IPS DF 6.9 (cell line): ENCODE measurements around the gene RPS3.
"Not testable (repeated sequence)": the region's sequence is repeated elsewhere in the genome, so short reads cannot be mapped to it uniquely, and the experiment has no call there.

ENCODE experiments used
- DNase-seq: peaks from one replicate; pipeline ENCODE4 v3.0.0-alpha.2; 2013; ENCODE audit warnings: low read depth, low spot score
- H3K27ac ChIP-seq: one replicate; pipeline ENCODE4 v1.5.1; 2013; ENCODE audit warnings: low read length, control low read depth
- H3K27me3 ChIP-seq: 2 replicates; pipeline ENCODE4 v1.6.1; 2013; ENCODE audit warnings: mild to moderate bottlenecking, low read length; ENCODE audit not compliant: control insufficient read depth, insufficient read depth
- H3K36me3 ChIP-seq: 2 replicates; pipeline ENCODE4 v1.6.1; 2013; ENCODE audit warnings: low read length; ENCODE audit not compliant: control insufficient read depth, insufficient read depth
- H3K4me1 ChIP-seq: 2 replicates; pipeline ENCODE4 v1.6.1; 2013; ENCODE audit warnings: low read length; ENCODE audit not compliant: control insufficient read depth, insufficient read depth
- H3K4me3 ChIP-seq: 2 replicates; pipeline ENCODE4 v1.5.1; 2013; ENCODE audit warnings: mild to moderate bottlenecking, low read length
- H3K9me3 ChIP-seq: 2 replicates; pipeline ENCODE4 v1.6.1; 2013; ENCODE audit warnings: low read length, inconsistent platforms; ENCODE audit not compliant: control insufficient read depth, insufficient read depth
- WGBS: extraction: QIAGEN DNeasy Blood & Tissue Kit; methylation state at CpG from one replicate; pipeline ENCODE4 v1.1.7; 2013; ENCODE audit warnings: mixed read lengths, missing lambda C conversion rate; ENCODE audit not compliant: insufficient read length, insufficient coverage; 5-methylcytosine and 5-hydroxymethylcytosine counted together

Gene RPS3

DNA sequence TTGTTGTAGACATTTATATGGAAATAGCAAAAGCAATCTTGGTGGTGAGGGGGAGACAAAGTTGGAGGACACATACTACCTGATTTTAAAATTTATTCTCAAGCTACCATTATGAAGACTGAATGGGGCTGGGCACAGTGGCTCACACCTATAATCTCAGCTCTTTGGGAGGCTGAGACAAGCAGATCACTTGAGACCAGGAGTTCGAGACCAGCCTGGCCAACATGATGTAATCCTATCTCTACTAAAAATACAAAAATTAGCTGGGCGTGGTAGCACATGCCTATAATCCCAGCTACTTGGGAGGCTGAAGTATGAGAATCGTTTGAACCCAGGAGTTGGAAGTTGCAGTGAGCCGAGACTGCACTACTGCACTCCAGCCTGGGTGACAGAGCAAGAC is 37.0 kb upstream of the RPS3 start:
- WGBS, result no CpG with 5 or more reads among the region's 4 CpGs
- DNase-seq, H3K36me3 ChIP-seq, H3K27ac ChIP-seq, H3K9me3 ChIP-seq, H3K27me3 ChIP-seq, H3K4me1 ChIP-seq, H3K4me3 ChIP-seq: not testable (repeated sequence)

DNA sequence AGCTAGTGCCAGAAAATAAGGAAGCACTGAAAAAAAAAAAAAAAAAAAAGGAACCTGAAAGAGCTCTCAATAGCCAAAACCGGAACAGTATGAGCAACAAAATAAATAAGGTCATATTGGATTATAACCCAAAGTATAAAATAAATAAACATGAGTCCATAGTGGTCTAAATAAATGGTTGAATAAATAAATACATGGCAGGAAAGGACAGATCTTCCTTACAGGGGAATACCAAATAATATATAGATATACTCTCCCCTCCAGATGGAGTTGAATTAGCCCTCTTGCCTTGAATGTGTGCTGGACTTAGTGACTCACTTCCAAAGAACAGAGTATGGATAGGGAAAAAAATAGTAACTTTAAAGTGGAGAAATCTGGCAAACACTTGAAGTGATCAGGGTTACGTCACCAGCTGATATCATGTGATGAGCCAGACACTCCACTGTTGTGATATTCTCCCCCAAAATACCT is 33.6 kb upstream of the RPS3 start:
- no peaks in the 10 kb centered on the region for H3K27me3 ChIP-seq
- H3K36me3 ChIP-seq, result no peaks in the 10 kb centered on the region
- H3K4me1 ChIP-seq, result no peaks in the 10 kb centered on the region; the same call in 1 of the 2 replicates
- H3K4me3 ChIP-seq, result no peak overlapping the region
- no peaks in the 10 kb centered on the region; the same call in 1 of the 2 replicates for H3K9me3 ChIP-seq
- H3K27ac ChIP-seq, result no peak overlapping the region
- no CpG with 5 or more reads among the region's 2 CpGs for WGBS
- DNase-seq, result no peak

DNA sequence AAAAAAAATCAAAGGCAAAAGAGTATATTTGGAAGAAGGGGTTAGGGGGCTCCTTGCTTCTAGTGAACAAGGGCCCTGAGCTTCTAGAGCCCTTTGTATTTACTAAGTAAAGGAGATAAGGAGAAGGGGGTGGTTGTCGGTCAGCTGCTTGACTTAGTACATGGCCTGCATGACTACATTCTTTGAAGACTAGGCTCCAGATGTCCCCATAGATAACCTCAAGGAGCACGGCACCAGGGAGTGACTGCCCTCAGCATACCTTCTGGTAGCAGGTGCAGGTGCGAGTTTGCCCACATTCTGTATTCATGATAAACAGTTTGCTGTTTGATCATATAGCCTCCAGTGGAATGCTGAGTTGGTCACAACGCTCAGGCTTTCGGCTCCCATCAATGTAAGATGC is 32.5 kb upstream of the RPS3 start:
- not testable (repeated sequence) for H3K27ac ChIP-seq
- no CpG with 5 or more reads among the region's 5 CpGs for WGBS

GRCh38 chr11:75369560-75370255 is 29.6 kb upstream of the RPS3 start:
- DNase-seq, result no peak
- Histone ChIP-seq H3K9me3 (no peaks in the 10 kb centered on the region), H3K4me3 (no peak overlapping the region), H3K4me1 (no peaks in the 10 kb centered on the region), H3K27ac (no peak overlapping the region), H3K36me3 (no peaks in the 10 kb centered on the region), H3K27me3 (no peaks in the 10 kb centered on the region)
- WGBS, result no CpG with 5 or more reads among the region's 6 CpGs

More for the DNA sequence above, 32.5 kb upstream of the RPS3 start:
- not testable (repeated sequence) for H3K4me3 ChIP-seq, H3K36me3 ChIP-seq, H3K9me3 ChIP-seq, H3K27me3 ChIP-seq, DNase-seq, H3K4me1 ChIP-seq

DNA sequence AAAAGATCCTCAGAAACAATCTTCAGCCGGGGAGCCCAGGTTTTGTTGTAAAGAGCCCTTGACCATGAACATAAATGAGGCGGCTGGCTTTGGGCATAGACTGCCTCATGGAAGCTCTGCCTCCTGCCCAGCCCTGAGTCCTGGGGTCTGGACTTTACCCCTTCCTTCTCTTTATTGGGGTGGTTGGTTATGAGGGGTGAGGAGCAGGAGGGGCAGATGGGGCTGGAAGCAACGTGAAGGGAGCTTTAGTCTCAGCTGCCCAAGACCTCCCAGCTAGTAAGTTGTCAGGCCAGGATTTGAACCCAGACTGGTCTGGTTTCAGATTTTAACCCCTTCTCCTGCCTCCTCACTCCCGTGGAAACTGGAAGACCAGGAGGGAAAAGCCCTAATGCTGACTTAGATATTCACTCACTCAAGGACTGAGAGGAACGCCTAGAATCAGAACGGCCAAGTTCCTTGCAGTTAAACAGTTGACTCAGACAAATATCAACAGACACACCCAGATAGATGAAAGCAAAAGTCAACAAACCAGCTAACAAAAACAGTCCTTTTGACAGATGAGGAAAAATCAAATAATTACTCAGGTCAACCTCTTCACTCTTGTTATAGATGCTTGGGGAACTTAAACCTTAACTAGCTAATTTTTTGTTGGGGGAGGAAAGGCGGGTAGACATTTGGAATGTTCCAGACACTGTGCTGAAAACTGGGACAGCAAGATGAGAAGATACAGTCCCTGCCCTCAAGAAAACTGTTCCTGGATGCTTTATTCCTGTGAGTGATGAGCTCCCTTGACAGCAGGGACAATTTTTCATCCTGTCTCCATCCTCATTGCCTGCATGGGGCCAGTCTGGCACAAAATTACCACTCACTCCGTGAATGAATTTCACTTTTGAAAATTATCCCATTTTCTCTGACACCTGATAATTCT is 27.1 kb upstream of the RPS3 start:
- no peak overlapping the region for H3K27ac ChIP-seq
- DNase-seq, result no peak
- WGBS, result no CpG with 5 or more reads among the region's 8 CpGs

DNA sequence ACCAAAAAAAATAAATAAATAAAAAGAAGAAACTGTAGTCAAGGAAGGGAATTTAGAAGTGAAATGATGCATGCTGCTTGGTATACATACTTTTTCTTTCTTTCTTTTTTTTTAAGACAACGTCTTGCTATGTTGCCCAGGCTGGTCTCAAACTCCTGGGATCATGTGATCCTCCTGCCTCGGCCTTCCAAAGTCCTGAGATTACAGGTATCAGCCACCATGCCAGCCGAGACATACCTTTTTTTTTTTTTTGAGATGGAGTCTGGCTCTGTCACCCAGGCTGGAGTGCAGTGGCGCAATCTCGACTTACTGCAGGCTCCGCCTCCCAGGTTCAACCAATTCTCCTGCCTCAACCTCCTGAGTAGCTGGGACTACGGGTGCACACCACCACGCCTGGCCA is 26.1 kb upstream of the RPS3 start:
- Histone ChIP-seq H3K4me1 (no peaks in the 10 kb centered on the region; the same call in 1 of the 2 replicates), H3K36me3 (no peaks in the 10 kb centered on the region), H3K4me3 (no peak overlapping the region), H3K9me3 (no peaks in the 10 kb centered on the region), H3K27me3 (no peaks in the 10 kb centered on the region), H3K27ac (no peak overlapping the region)
- WGBS, result no CpG with 5 or more reads among the region's 8 CpGs
- DNase-seq, result no peak

More for the DNA sequence above, 27.1 kb upstream of the RPS3 start:
- Histone ChIP-seq H3K27me3 (no peaks in the 10 kb centered on the region), H3K9me3 (no peaks in the 10 kb centered on the region), H3K4me1 (no peaks in the 10 kb centered on the region; the same call in 1 of the 2 replicates), H3K4me3 (no peak overlapping the region), H3K36me3 (no peaks in the 10 kb centered on the region)

- Histone ChIP-seq H3K4me1 (no peaks in the 10 kb centered on the region; the same call in 1 of the 2 replicates), H3K27me3 (no peaks in the 10 kb centered on the region), H3K9me3 (no peaks in the 10 kb centered on the region), H3K27ac (no peak overlapping the region), H3K36me3 (no peaks in the 10 kb centered on the region), H3K4me3 (no peak overlapping the region)
- WGBS, result 100% methylated on average over 2 of the region's 4 CpGs
- no peak for DNase-seq
Observed at GRCh38 chr11:75374646-75375045, 24.7 kb upstream of the RPS3 start.

GRCh38 chr11:75375626-75376025 is 23.7 kb upstream of the RPS3 start:
- no peaks in the 10 kb centered on the region; the same call in 1 of the 2 replicates for H3K4me1 ChIP-seq
- DNase-seq, result no peak

GRCh38 chr11:75376175-75376574 is 23.1 kb upstream of the RPS3 start:
- no peaks in the 10 kb centered on the region; the same call in 1 of the 2 replicates for H3K4me1 ChIP-seq
- no peak overlapping the region for H3K27ac ChIP-seq

More at GRCh38 chr11:75375626-75376025, 23.7 kb upstream of the RPS3 start:
- H3K27me3 ChIP-seq, result no peaks in the 10 kb centered on the region
- no peaks in the 10 kb centered on the region for H3K36me3 ChIP-seq
- no CpG with 5 or more reads among the region's 8 CpGs for WGBS
- H3K4me3 ChIP-seq, result no peak overlapping the region
- no peak overlapping the region for H3K27ac ChIP-seq
- H3K9me3 ChIP-seq, result no peaks in the 10 kb centered on the region

DNA sequence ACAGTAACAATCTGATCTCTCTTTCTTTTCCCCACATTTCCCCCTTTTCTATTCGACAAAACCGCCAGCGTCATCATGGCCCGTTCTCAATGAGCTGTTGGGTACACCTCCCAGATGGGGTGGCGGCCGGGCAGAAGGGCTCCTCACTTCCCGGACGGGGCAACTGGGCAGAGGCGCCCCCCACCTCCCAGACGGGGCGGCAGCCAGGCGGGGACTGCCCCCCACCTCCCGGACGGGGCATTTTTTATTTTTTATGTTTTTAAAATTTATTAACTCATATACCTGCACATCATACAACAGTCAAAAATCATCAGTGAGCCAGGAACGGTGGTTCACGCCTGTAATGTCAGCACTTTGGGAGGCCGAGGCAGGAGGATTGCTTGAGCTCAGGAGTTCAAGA is 20.5 kb upstream of the RPS3 start:
- not testable (repeated sequence) for H3K4me3 ChIP-seq, DNase-seq, H3K36me3 ChIP-seq, H3K4me1 ChIP-seq, H3K9me3 ChIP-seq, H3K27ac ChIP-seq, H3K27me3 ChIP-seq
- no CpG with 5 or more reads among the region's 17 CpGs for WGBS

More at GRCh38 chr11:75376175-75376574, 23.1 kb upstream of the RPS3 start:
- DNase-seq, result no peak
- WGBS, result no CpG with 5 or more reads among the region's 9 CpGs
- Histone ChIP-seq H3K4me3 (no peak overlapping the region), H3K36me3 (no peaks in the 10 kb centered on the region), H3K27me3 (no peaks in the 10 kb centered on the region), H3K9me3 (no peaks in the 10 kb centered on the region)
